Measurements from ENCODE around the gene FLVCR2.

GRCh38 chr14:75579338-75579864, 981 bp downstream of the FLVCR2 start:
- TF ChIP-seq POLR2AphosphoS5 (IDR thresholded peaks at IDR 0.05; ENCODE audit: low read depth, low read length) (no peak), POLR2A (IDR thresholded peaks at IDR 0.05; ENCODE audit: low read depth, low read length) (no peak)

Data from GM12891 (cell line).